Effector CD4-positive, alpha-beta T cell (primary cell): ENCODE measurements around the gene MAP3K1.
A peak's percentile ranks its signal among the peaks of the same experiment; 100 is the strongest.
"Not testable (repeated sequence)": the region's sequence is repeated elsewhere in the genome, so short reads cannot be mapped to it uniquely, and the experiment has no call there.

ENCODE experiments used
- DNase-seq: peaks from one replicate; pipeline ENCODE4 v3.0.0-alpha.2; 2020

MAP3K1 gene

GRCh38 chr5:56816546-56817081 is 1.3 kb downstream of the MAP3K1 start:
- peak; percentile 39 for DNase-seq

- no peak for DNase-seq
These were observed 2.1 kb downstream of the MAP3K1 start for GRCh38 chr5:56817263-56818014.

- no peak for DNase-seq
These were observed 3.2 kb downstream of the MAP3K1 start for GRCh38 chr5:56818450-56819037.

DNA sequence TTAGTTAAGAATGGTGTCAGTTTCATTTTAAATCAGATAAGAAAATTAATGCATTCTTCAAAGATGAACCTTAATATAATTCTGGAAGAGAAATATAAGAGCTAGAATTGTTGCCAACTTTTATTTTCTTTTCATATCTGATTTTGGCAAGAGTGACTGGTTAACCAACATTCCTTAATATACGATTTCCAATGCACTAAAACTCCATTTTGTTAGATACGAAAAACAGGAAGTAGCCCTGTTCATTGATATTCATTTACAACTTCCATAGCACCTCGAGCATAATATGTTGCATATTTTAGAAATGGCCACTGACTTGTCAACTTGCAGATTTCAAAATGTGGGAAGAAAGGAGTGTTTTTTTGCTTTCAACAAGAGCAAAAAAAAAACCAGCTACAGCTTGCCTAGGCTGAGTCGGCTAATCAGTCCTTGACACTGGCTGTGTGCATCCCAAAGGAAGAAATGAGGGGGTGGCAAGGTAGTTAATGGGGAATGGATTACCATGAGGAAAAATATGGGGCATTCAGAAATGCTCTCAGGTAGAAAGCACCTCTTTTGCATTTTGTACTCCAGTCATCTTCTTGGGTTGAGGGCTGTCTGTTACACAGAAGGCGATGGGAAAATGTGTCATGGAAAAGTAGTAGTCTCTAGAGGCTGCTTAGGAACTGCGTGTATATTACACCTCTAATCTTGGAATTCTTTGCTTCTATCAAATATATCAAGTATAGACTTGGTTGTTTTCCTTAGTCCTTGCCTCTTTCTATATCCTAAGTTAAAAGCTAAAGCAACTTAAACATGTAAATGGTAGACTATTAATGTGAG is 3.9 kb downstream of the MAP3K1 start:
- no peak for DNase-seq

DNA sequence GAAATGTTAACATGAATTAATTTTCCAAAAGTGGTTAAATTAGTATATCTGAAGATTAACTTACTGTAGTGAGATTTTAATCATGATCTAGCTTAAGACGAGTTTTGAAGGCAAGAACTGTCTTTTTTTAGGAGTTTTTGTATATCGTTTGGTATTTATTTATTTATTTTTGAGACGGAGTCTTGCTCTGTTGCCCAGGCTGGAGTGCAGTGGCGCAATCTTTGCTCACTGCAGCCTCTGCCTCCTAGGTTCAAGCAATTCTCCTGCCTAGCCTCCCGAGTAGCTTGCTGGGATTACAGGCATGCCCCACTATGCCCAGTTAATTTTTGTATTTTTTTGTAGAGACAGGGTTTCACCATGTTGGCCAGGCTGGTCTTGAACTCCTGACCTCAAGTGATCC is 6.5 kb downstream of the MAP3K1 start:
- DNase-seq: not testable (repeated sequence)

DNA sequence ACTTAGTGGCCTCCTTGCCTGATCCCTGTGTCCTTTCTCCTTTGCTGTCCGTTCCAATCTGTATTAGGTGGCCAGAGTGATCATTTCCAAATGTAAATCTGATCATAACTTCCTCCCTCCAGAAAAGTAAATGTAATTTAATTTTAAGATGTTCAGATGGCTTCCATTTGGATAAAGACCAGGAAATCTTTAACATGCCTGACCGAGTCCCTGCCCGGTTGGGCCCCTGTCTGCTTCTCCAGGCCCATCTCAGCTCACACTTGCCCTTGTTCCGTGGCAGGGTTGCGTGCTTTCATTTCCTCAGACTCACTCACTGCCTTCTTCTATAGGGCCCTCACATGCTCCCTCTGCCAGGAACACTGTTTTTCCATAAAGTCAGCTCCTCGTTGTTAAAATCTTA is 7.6 kb downstream of the MAP3K1 start:
- DNase-seq: no peak

- no peak for DNase-seq
These were observed 8.7 kb downstream of the MAP3K1 start for GRCh38 chr5:56824019-56824418.

DNA sequence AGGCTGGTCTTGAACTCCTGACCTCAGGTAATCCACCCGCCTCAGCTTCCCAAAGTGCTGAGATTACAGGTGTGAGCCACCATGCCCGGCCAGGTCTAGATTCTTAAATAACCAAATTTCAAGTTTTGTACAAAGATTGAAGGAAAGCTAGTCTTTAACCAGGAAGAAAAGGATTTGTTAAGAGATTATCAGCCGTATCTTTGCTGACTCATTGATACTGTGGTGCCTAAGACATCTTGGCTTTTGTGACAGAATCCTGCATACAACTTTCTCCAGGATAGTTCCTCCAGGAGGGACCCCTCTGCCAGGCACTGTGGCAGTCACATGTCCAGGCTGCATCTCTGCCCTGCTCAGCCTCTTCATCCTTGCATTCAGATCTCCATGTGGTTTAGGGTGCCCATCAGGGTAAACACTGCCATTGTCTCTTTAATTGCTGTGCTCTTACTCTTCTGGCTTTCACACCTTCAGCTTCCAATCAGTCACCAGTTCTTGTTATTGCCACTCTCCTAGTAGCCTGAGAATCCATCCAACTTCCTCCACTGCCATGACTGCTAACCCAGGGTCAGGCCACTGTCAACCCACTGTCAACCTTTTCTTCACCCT is 10.0 kb downstream of the MAP3K1 start:
- DNase-seq: no peak

GRCh38 chr5:56827049-56827448 is 11.7 kb downstream of the MAP3K1 start:
- no peak for DNase-seq

- no peak for DNase-seq
These were observed 12.6 kb downstream of the MAP3K1 start for GRCh38 chr5:56827924-56828323.

- peak; percentile 68 for DNase-seq
These were observed 14.0 kb downstream of the MAP3K1 start for GRCh38 chr5:56829137-56829908.

GRCh38 chr5:56831773-56832172 is 16.4 kb downstream of the MAP3K1 start:
- DNase-seq: no peak

- DNase-seq: peak; percentile 11
These were observed 18.0 kb downstream of the MAP3K1 start for GRCh38 chr5:56833325-56833724.

- DNase-seq: no peak
These were observed 22.0 kb downstream of the MAP3K1 start for GRCh38 chr5:56837381-56837780.

GRCh38 chr5:56837956-56838355 is 22.6 kb downstream of the MAP3K1 start:
- no peak for DNase-seq

DNA sequence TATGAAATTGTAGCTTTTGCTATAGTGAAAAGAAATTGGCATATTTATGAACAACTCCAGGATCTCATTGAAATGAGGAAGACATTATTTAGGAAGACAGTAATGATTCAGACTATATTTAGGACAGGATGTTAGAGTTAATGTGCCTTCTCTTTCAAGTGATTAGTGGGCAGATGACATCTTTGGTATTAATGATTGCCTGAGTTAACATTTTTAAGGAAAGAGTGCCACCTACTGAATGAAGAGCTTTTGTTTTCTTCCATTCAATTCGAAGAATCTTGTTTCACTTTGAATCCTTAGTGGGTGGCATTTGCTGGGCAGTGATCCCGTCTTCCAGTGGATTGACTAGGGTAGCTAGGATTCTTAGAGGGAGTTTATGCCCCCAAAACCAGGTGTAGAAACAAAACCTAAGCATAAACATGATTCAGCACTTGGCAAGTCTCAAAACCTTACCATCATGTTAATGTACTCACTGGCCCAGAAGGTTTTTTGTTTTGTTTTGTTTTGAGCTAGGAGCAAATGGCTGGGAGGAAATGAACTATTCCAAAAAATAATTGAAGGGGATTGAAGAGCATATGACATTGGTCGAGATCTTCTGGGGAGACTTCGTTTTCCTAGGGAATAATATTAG is 23.2 kb downstream of the MAP3K1 start:
- DNase-seq: no peak

DNA sequence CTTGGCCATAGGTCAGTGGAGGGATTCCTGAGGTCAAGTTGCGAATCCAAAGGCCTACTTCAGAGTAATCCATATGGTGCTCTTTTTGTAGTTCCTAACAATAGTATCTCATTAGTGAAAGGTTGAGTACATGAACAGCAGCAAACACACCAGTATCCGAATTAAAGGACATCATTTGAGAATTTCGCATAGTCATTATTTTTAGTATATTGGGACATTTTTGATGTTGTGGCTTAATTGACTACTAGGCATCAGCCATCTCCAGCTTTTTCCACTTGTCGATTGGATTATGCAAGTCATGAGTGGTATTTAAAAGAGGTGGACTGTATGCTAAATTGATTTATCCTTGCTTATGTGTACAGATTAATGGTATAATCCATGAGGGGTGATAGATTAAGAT is 23.7 kb downstream of the MAP3K1 start:
- DNase-seq: no peak

DNA sequence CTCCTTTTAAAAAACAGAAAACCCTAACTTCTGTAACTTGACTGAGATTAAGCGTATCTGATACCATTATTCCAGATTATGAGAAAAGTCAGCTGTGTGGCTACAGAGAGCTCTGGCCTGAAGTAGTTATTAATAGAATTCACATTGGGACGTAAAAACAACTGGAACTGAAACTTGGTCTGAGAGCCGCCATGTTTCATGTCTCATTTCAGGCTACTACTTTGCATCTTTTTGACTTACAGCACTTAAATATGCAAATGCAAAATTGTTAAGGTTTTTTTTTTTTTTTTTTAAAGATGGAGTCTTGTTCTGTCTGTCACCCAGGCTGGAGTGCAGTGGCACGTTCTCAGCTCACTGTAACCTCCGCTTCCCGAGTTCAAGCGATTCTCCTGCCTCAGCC is 25.2 kb downstream of the MAP3K1 start:
- DNase-seq: no peak

DNA sequence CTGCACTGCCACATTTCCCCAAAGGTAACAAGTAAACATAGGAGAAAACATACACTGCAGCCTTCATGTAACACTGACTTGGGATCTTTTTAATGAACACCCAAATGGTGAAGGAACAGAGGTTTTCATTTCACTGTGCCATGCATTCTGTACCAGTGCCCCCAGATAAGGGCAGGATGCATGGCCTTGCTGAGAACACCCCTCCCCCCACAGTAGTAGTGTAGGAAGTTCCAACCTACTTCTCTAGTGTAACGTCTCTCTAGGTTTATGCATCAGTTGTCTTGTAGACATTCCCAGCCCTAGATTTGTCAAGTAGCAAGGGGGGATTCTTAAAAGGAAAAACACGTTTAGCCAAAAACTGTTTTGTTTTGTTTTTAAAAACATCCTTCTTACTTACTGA is 29.9 kb downstream of the MAP3K1 start:
- DNase-seq: no peak

GRCh38 chr5:56845904-56846480 is 30.6 kb downstream of the MAP3K1 start:
- no peak for DNase-seq

- DNase-seq: no peak
These were observed 32.9 kb downstream of the MAP3K1 start for GRCh38 chr5:56848206-56848605.
